GM12878 (cell line): Measurements from ENCODE around the gene C1GALT1C1. TPM values are rescaled to one million over a fixed set of nuclear protein-coding genes. Genes with fewer than 3 reads are reported as not detected.

Source experiments
- ATAC-seq: fragments of 200-7000 bp; cut with Tn5 transposase; 3 replicates; pipeline ENCODE4 v1.9.1; 2020; ENCODE audit warnings: mild to moderate bottlenecking, moderate library complexity
- BruUV-seq: library from RNA; stranded (reverse); fragments of 400-500 nt; replicated peaks from 2 replicates; lab custom pipeline; 2021; lab: Mats Ljungman, UMichigan
- CTCF ChIA-PET: fragments of 300-600 bp; sonication (Branson Sonifier 250); formaldehyde crosslinking; extraction: SDS; loops from one replicate; lab custom pipeline; 2021; ENCODE audit warnings: inconsistent platforms; lab: Yijun Ruan, JAX
- POLR2A ChIA-PET: fragments of 350-600 bp; formaldehyde crosslinking; extraction: SDS; loops from one replicate; lab custom pipeline; 2021; ENCODE audit warnings: inconsistent platforms; lab: Charles Lee
- RAD21 ChIA-PET: fragments of 300-600 bp; sonication (Branson Sonifier 250); formaldehyde crosslinking; loops from one replicate; lab custom pipeline; 2023; ENCODE audit warnings: antibody characterized with exemption; ENCODE audit not compliant: unreplicated experiment; lab: Charles Lee
- SMC1A ChIA-PET: fragments of 300-600 bp; sonication (Branson Sonifier 250); formaldehyde crosslinking; loops from one replicate; lab custom pipeline; 2023; ENCODE audit not compliant: unreplicated experiment, uncharacterized antibody; lab: Charles Lee
- DNase-seq: peaks from one replicate; pipeline ENCODE4 v3.0.0-alpha.2; 2011; ENCODE audit warnings: low read depth, low spot score
- FAIRE-seq: peaks from 3 replicates; lab custom pipeline; 2011; peaks lifted over from hg19 to GRCh38; lab: Jason Lieb, UNC
- H2AFZ ChIP-seq: 2 replicates; pipeline ENCODE4 v1.6.0; 2011; ENCODE audit warnings: low read depth, low read length, control low read depth; ENCODE audit not compliant: control insufficient read depth
- H3K27ac ChIP-seq: 2 replicates; pipeline ENCODE4 v1.5.1; 2011; ENCODE audit warnings: control low read depth; ENCODE audit not compliant: control insufficient read depth, insufficient read depth
- H3K27me3 ChIP-seq, 2 experiments: replicated peaks in 1 of 2; 2 replicates each; pipeline versions ENCODE4 v1.6.0 to v1.6.1; 2011; ENCODE audit warnings: low read length in 1 of 2; ENCODE audit not compliant: control insufficient read depth in 2 of 2, insufficient read depth in 2 of 2
- H3K36me3 ChIP-seq, 2 experiments: 2 replicates each; pipeline ENCODE4 v1.5.1; 2011; ENCODE audit warnings: low read length in 1 of 2; ENCODE audit not compliant: control insufficient read depth in 2 of 2, insufficient read depth in 2 of 2
- H3K4me1 ChIP-seq: 2 replicates; pipeline ENCODE4 v1.6.1; 2011; ENCODE audit warnings: mild to moderate bottlenecking, low read length, moderate library complexity, mixed read lengths; ENCODE audit not compliant: control insufficient read depth, insufficient read depth
- H3K4me2 ChIP-seq: 2 replicates; pipeline ENCODE4 v1.6.0; 2011; ENCODE audit warnings: control low read depth; ENCODE audit not compliant: control insufficient read depth, insufficient read depth
- H3K4me3 ChIP-seq: fragments of 200-600 bp; sonication (generic); 2 replicates; pipeline ENCODE4 v1.5.1; 2016
- H3K79me2 ChIP-seq: 2 replicates; pipeline ENCODE4 v1.6.0; 2011; ENCODE audit warnings: low read length; ENCODE audit not compliant: control insufficient read depth, insufficient read depth
- H3K9ac ChIP-seq: 2 replicates; pipeline ENCODE4 v1.8.0; 2011; ENCODE audit warnings: low read length, control low read depth, mixed read lengths; ENCODE audit not compliant: control insufficient read depth, insufficient read depth
- H3K9me3 ChIP-seq: replicated peaks from 3 replicates; pipeline ENCODE4 v1.5.1; 2011; ENCODE audit warnings: mild to moderate bottlenecking, low read length; ENCODE audit not compliant: control insufficient read depth, insufficient read depth
- H4K20me1 ChIP-seq: 2 replicates; pipeline ENCODE4 v1.6.0; 2011; ENCODE audit not compliant: control insufficient read depth, insufficient read depth
- BHLHE40 ChIP-seq, 2 experiments: fragments of 450-650 bp in 1 of 2; IDR thresholded peaks; 2 replicates each; pipeline ENCODE4 v1.6.1; 2011 to 2017; ENCODE audit warnings: low read depth in 2 of 2, borderline replicate concordance in 1 of 2, improper control_type of control experiment in 1 of 2, low read length in 1 of 2, mild to moderate bottlenecking in 1 of 2
- CREB1 ChIP-seq: IDR thresholded peaks from 2 replicates; pipeline ENCODE4 v1.6.1; 2012; ENCODE audit warnings: low read depth, mild to moderate bottlenecking, inconsistent platforms
- EED ChIP-seq: sonication (generic); IDR thresholded peaks from 2 replicates; pipeline ENCODE4 v1.6.1; 2016; ENCODE audit warnings: antibody characterized with exemption, low read depth
- FOXK2 ChIP-seq: fragments of 450-650 bp; IDR thresholded peaks from 2 replicates; pipeline ENCODE4 v1.6.1; 2017; ENCODE audit warnings: mild to moderate bottlenecking, moderate library complexity
- FOXM1 ChIP-seq: IDR thresholded peaks from 2 replicates; pipeline ENCODE4 v1.6.1; 2012; ENCODE audit warnings: low read depth, mild to moderate bottlenecking, inconsistent platforms, low read length, moderate library complexity
- MEF2B ChIP-seq: fragments of 450-650 bp; IDR thresholded peaks from 2 replicates; pipeline ENCODE4 v1.6.1; 2018; ENCODE audit warnings: mild to moderate bottlenecking, moderate library complexity; ENCODE audit not compliant: partially characterized antibody, poor library complexity, severe bottlenecking
- MXI1 ChIP-seq: fragments of 150-350 bp; IDR thresholded peaks from 2 replicates; pipeline ENCODE4 v1.6.1; 2011; ENCODE audit warnings: low read depth, mild to moderate bottlenecking, inconsistent platforms, low read length, improper control_type of control experiment
- NFYA ChIP-seq: IDR thresholded peaks from 2 replicates; pipeline ENCODE4 v1.6.1; 2011; ENCODE audit warnings: low read depth, mild to moderate bottlenecking, low read length, improper control_type of control experiment, borderline replicate concordance
- PBX3 ChIP-seq: IDR thresholded peaks from 2 replicates; pipeline ENCODE4 v1.6.1; 2011; ENCODE audit warnings: mild to moderate bottlenecking, low read depth, low read length, moderate library complexity; ENCODE audit not compliant: insufficient replicate concordance
- PML ChIP-seq: IDR thresholded peaks from 2 replicates; pipeline ENCODE4 v1.6.1; 2012; ENCODE audit warnings: low read length, inconsistent platforms
- RAD51 ChIP-seq: fragments of 450-650 bp; IDR thresholded peaks from 2 replicates; pipeline ENCODE4 v1.6.1; 2016; ENCODE audit warnings: moderate library complexity, mild to moderate bottlenecking, inconsistent platforms
- RB1 ChIP-seq: fragments of 450-650 bp; formaldehyde crosslinking; IDR thresholded peaks from 2 replicates; pipeline ENCODE4 v1.6.1; 2017; ENCODE audit warnings: mild to moderate bottlenecking, borderline replicate concordance
- SMAD1 ChIP-seq: fragments of 450-650 bp; IDR thresholded peaks from 2 replicates; pipeline ENCODE4 v1.6.1; 2018; ENCODE audit warnings: mild to moderate bottlenecking, low read depth; ENCODE audit not compliant: partially characterized antibody
- STAT1 ChIP-seq: fragments of 450-650 bp; conservative IDR thresholded peaks from 2 replicates; pipeline ENCODE4 v1.6.1; 2014; ENCODE audit warnings: antibody characterized with exemption, mild to moderate bottlenecking
- YY1 ChIP-seq: IDR thresholded peaks from 2 replicates; pipeline ENCODE4 v1.6.1; 2011; ENCODE audit warnings: low read depth, mild to moderate bottlenecking, low read length
- ZBED1 ChIP-seq: IDR thresholded peaks from 2 replicates; pipeline ENCODE4 v1.6.1; 2016; ENCODE audit warnings: borderline replicate concordance
- ZSCAN29 ChIP-seq: fragments of 450-650 bp; IDR thresholded peaks from 2 replicates; pipeline ENCODE4 v1.6.1; 2017; ENCODE audit warnings: mild to moderate bottlenecking, moderate library complexity
- WGBS: methylation state at CpG from one replicate; pipeline ENCODE4 v1.1.6; 2016; ENCODE audit warnings: low lambda C conversion rate; ENCODE audit not compliant: insufficient replicate concordance, insufficient coverage; ENCODE audit errors: missing lambda C conversion rate; 5-methylcytosine and 5-hydroxymethylcytosine counted together
- in situ Hi-C: fragments of 300-500 bp; cut with MboI; formaldehyde crosslinking; loops from 9 replicates; pipeline ENCODE4 v1.14.3; 2018; ENCODE audit warnings: mixed read lengths
- intact Hi-C: fragments of 100-400 bp; cut with micrococcal nuclease; formaldehyde crosslinking; loops from one replicate; pipeline ENCODE4 v1.14.2; 2022; ENCODE audit not compliant: unreplicated experiment
- polyA plus RNA-seq, 11 experiments: library from polyadenylated mRNA; depleted of rRNA in 4 of 11; unstranded in 6 of 11; stranded (reverse) in 5 of 11; fragments of >200 nt; fragmentation: Nextera tagmentation in 4 of 11; fragmentation: Illumina TruSeq in 1 of 11; extraction: Ambion mirVana in 4 of 11; extraction: Trizol in 1 of 11; gene quantifications; 1 replicate in 1 of 11; 2 replicates in 10 of 11; pipeline versions ENCODE4 v1.2.1 to v1.2.3, GENCODE V29; 2011 to 2016; ENCODE audit warnings: inconsistent platforms in 2 of 11, missing spikeins in 2 of 11, low read depth in 1 of 11
- total RNA-seq, 4 experiments: library from RNA; depleted of rRNA in 3 of 4; stranded (reverse); fragments of >200 nt in 3 of 4; fragmentation: Illumina TruSeq in 1 of 4; extraction: Trizol in 1 of 4; gene quantifications; 2 replicates each; pipeline versions ENCODE4 v1.2.1 to v1.2.3, GENCODE V29; 2013 to 2021
- TF ChIP-seq, protein P1 (sequence below): IDR thresholded peaks from 2 replicates; pipeline ENCODE4 v1.6.1; 2012; ENCODE audit warnings: low read depth, low read length, improper control_type of control experiment
- TF ChIP-seq, protein P2 (sequence below): fragments of 450-650 bp; IDR thresholded peaks from 2 replicates; pipeline ENCODE4 v1.6.1; 2018; ENCODE audit warnings: mild to moderate bottlenecking, low read depth, moderate library complexity; ENCODE audit not compliant: partially characterized antibody

C1GALT1C1 gene
- total and polyA plus RNA-seq, 10 of the 15 experiments (the other 5 are each of a cell fraction or from before 2014, with no cell fraction given) = 11.6 to 71.7 (median 22.5) TPM

- no peaks in the 10 kb centered on the region for H3K27me3 ChIP-seq
- BruUV-seq = no TSS peak
- no peak overlapping the region for H3K27ac ChIP-seq
- SMC1A ChIA-PET = no interaction called here
- no peak overlapping the region for H2AFZ ChIP-seq
- ATAC-seq (no peak), FAIRE-seq (no peak), DNase-seq (no peak)
- TF ChIP-seq BHLHE40 (IDR thresholded peaks at IDR 0.05; ENCODE audit: borderline replicate concordance in 1 of 2, low read depth in 2 of 2, low read length in 1 of 2) (no peak), SMAD1 (no peak), MXI1 (no peak), MEF2B (no peak), PBX3 (no peak), RB1 (no peak), FOXM1 (no peak), PML (no peak), YY1 (no peak), CREB1 (no peak), RAD51 (no peak), FOXK2 (no peak), STAT1 (no peak), ZSCAN29 (no peak), ZBED1 (no peak), NFYA (no peak), EED (no peak)
- TF ChIP-seq, protein P1, sequence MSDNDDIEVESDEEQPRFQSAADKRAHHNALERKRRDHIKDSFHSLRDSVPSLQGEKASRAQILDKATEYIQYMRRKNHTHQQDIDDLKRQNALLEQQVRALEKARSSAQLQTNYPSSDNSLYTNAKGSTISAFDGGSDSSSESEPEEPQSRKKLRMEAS = no peak
- TF ChIP-seq, protein P2, sequence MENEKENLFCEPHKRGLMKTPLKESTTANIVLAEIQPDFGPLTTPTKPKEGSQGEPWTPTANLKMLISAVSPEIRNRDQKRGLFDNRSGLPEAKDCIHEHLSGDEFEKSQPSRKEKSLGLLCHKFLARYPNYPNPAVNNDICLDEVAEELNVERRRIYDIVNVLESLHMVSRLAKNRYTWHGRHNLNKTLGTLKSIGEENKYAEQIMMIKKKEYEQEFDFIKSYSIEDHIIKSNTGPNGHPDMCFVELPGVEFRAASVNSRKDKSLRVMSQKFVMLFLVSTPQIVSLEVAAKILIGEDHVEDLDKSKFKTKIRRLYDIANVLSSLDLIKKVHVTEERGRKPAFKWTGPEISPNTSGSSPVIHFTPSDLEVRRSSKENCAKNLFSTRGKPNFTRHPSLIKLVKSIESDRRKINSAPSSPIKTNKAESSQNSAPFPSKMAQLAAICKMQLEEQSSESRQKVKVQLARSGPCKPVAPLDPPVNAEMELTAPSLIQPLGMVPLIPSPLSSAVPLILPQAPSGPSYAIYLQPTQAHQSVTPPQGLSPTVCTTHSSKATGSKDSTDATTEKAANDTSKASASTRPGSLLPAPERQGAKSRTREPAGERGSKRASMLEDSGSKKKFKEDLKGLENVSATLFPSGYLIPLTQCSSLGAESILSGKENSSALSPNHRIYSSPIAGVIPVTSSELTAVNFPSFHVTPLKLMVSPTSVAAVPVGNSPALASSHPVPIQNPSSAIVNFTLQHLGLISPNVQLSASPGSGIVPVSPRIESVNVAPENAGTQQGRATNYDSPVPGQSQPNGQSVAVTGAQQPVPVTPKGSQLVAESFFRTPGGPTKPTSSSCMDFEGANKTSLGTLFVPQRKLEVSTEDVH = no peak
- intact Hi-C loops = no loop called here
- no peaks in the 10 kb centered on the region for H3K4me1 ChIP-seq
- no peaks in the 10 kb centered on the region for H3K9me3 ChIP-seq
- H3K9ac ChIP-seq = no peak overlapping the region
- no peaks in the 10 kb centered on the region for H3K36me3 ChIP-seq
- H3K79me2 ChIP-seq = no peaks in the 10 kb centered on the region
- in situ Hi-C loops = loop anchor here (10.0 kb wide), 1 partner anchor 156 kb away; no protein-coding TSS in a partner anchor
- RAD21 ChIA-PET = no interaction called here
- H4K20me1 ChIP-seq = no peaks in the 10 kb centered on the region
- POLR2A ChIA-PET = no interaction called here
- H3K4me2 ChIP-seq = no peak overlapping the region
- WGBS = 55% methylated on average over 6 of the region's 6 CpGs
- CTCF ChIA-PET = interaction anchor here (0.6 to 1.3 kb wide), 2 partner anchors 92 to 209 kb away, joined by 3 read pairs; no protein-coding TSS in a partner anchor
- H3K4me3 ChIP-seq = no peak overlapping the region
Observed at GRCh38 chrX:120660637-120661036, 30.8 kb upstream of the C1GALT1C1 start.
